AG08396 (cell line): ENCODE data around the gene NRG3.

ENCODE experiments used
- DNase-seq: peaks from one replicate; pipeline ENCODE4 v3.0.0; 2012; ENCODE audit warnings: low spot score, mixed read lengths

Gene NRG3

DNA sequence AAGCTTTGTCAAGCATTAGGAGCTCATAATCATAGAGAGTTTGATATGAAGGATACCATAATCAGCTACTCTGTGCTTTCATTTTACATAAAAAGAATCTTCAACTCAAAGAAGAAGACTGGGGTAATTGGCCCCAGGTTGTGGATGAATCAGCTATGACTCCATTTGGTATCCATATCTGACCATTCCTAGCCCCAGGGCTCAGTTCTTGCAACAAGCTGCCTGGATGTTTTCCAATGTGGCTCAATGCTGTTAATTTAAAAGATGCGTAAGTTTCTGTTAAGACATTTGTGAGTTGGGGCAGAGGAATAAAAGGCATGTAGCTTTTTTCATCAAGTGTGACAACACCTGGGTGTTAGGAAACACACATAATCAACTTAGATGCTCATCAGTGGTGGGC lies 951.1 kb downstream of the NRG3 start:
- DNase-seq, result no peak

DNA sequence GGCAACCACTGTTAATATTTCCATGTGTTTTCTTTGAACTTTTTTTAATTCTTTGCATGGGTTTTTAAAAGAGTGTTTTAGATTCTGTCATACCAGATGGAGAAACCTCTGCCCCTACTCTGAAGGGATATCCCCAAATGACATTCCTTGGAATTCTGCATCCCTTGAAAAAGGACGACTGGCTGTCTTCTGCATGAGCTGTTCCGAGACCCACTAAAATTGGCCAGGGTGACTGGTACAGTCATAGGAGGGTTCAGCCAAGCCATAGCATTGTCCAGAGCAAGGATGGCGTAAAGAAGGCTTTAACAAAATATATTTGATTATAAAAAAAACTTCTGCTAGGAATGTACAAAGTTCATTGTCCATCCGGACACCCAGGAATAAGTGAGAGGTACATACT lies 952.9 kb downstream of the NRG3 start:
- no peak for DNase-seq

DNA sequence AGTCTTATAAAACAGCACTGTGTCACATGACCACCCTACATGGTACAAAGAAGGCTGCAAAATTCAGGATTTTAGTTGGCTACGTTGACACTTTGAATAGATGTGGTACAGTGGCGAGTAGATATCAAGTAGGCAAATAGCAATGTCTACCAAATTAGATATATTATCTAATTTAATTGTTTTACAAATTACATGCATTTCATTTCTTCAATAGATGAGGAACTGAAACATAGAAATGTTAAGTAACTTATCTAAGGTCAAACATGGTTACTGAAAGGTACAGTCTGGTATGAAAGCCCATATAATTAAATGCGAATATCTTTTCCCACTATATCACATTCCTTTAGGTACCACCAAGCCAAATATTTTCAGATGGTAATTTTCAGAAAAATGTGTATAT lies 972.2 kb downstream of the NRG3 start:
- DNase-seq, result no peak

GRCh38 chr10:82850191-82850590 lies 975.2 kb downstream of the NRG3 start:
- no peak for DNase-seq

GRCh38 chr10:82856957-82857613 lies 982.1 kb downstream of the NRG3 start:
- no peak for DNase-seq

DNA sequence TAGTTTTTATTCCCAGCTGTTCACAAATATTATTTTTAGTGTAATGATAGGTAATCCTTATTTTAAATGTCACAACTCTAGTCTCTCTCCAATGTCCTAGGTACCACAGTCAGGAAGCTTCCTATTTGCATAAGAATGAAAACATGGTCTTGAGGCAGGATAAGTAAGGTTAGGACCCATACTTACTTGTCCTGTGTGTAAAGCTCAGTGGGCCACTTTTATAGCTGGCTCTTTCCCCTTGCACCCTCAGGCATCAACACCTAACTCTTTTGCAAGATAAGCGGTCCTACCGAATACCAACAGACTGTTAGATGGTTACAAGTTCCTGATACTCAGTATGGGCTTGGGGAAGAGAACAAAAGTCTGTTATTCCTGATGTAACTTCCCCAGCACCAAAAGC lies 986.9 kb downstream of the NRG3 start:
- DNase-seq, result no peak

GRCh38 chr10:82865366-82865765 lies 990.4 kb downstream of the NRG3 start:
- no peak for DNase-seq

GRCh38 chr10:82866424-82867020 lies 991.5 kb downstream of the NRG3 start:
- no peak for DNase-seq

DNA sequence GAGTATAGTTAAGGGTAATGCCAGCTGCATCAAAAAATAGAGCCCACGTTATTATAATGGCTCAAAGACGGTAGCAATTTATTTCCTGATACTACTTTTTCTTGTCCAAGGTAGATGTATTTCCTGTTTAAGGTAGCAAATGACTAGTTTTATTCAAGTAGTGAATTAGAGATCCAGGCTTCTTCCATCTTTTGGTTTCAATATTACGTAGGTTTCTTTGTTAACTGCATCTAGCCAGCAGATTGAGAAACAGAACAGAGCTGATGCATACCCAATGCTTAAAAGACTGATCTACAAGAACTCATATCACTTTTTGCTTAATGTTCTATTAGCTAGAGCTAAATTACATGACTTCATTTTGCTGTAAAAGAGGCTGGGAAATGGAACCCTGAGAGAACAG lies 992.1 kb downstream of the NRG3 start:
- no peak for DNase-seq

- no peak for DNase-seq
These were observed 999.7 kb downstream of the NRG3 start for GRCh38 chr10:82874671-82875070.

DNA sequence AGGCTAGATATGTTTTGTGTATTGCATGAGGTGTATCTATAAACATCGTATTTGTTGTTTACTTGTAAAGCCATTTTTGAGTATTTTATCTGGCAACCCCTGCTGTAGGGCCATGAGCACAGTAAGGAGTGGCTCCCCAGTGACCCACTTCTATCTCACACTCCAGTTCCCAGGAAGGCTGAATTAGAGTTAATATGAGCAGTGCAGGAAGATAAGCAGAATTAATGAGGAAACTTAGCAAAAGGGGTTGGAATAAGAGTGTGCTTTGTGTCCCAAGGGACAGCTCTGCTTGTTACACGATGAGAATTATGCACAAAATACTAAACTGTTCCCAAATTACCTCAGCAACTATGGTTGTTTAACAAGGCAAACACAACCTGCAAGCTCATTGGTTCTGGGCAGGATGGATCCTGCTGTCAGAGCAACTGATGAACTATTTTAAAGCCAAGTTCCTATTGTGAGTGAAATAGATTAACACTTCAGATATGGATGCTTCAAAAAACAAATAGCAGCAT lies 1005.8 kb downstream of the NRG3 start:
- DNase-seq, result no peak

DNA sequence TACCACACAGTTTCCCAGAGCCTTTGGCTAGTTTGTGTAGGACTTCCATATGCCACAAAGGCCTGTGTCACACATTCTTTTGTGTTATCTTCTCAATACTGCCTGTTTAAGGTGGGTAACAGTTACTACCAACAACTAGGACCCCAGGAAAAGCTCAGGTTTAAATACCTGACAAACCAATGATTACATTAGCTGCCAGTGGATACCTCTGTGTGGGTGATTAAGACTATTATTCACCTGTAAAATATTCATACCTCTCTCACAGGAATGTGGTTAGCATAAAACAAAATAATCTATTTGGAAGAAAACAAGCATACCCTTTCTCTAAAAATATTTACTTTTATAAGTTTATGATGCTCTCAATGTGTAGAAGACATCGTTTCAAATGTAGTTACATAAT lies 1007.7 kb downstream of the NRG3 start:
- DNase-seq, result no peak

- no peak for DNase-seq
These were observed 1008.6 kb downstream of the NRG3 start for GRCh38 chr10:82883603-82884002.

- DNase-seq, result no peak
These were observed 1012.5 kb downstream of the NRG3 start for GRCh38 chr10:82887488-82887887.

DNA sequence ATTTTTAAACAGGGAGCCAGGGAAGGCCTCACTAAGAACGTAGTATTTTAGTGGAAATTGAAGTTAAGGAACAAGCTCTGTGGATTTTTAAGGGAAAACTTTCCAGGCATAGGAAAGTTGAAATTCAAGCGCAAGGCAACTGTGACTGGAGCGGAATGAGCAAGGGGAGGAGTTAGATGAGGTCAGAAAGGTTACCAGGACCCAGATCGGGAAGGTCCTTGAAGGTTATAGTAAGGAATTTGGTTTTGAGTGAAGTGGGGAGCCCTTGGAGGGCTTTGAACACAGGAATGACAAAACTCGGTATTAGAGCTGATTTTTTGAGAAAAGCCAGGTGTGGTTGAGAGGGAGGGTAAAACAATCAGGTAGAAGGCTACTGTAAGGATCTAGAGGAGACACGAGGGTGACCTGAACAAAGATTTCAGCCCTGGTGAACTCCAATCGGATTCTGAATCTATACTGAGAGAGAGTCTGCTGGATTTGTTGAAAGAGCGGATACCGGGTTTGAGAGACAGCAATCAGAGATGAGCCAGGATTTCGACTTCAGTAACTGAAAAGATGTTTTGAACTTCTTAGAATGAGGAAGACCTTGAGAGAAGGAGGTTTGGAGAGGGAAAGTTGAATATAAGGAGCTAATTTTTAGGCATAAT lies 1013.9 kb downstream of the NRG3 start:
- no peak for DNase-seq

GRCh38 chr10:82889728-82890127 lies 1014.7 kb downstream of the NRG3 start:
- no peak for DNase-seq

GRCh38 chr10:82890573-82890972 lies 1015.6 kb downstream of the NRG3 start:
- no peak for DNase-seq

DNA sequence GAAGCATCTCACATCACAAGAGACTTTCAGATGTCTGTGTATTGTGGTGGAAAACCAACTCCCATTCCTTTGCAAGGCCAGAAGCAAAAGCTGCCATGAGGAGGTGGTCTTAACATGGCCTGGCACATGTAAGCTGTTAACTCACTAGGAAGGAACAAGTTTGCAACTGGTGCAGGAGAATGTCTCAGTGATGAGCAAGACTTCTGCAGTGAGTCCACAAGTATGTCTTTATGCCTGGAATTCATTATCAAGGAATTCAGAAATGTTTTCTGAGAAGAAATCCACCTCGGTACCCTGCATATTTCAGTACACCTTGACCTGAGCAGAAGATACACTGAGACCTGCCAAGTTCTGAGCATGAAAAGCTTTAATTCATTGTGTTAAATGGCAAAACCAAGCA lies 1033.1 kb downstream of the NRG3 start:
- no peak for DNase-seq

DNA sequence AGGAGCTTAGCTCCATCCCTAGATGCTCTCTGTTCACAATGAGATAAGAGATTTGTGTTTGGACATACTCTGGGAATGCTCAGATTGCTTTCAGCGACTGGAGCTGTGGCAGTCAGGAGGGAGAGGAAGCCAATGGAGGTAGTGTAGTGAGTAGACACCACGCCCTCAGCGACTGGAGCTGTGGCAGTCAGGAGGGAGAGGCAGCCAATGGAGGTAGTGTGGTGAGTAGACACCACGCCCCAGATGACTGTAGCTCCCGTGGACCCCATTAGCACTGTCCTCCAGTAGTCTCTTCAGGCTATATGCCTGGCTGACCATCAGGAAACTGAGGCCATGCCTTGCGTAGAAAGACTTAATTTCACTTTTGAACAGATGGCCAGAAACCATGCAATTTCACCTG lies 1033.8 kb downstream of the NRG3 start:
- DNase-seq, result no peak

DNA sequence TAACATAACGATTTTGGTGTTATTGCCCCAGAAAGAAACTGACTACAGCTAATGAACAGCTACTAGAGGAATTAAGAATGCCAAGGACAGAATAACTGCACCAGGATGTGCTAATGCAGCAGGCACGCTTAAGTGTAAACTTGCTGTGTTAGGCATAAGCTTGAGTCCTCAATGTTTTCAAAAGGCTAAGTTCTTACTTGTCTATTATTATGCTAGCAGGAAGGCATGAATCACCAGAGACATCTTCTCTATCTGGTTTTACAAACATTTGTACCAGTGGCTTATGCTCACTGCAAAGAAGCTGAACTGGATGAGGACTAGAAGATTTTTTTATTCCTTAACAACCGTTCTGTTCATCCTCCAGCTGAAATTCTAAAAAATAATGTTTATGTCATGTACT lies 1035.3 kb downstream of the NRG3 start:
- no peak for DNase-seq

- DNase-seq, result no peak
These were observed 1039.7 kb downstream of the NRG3 start for GRCh38 chr10:82914655-82915136.

- no peak for DNase-seq
These were observed 1041.9 kb downstream of the NRG3 start for GRCh38 chr10:82916941-82917340.

GRCh38 chr10:82918022-82918421 lies 1043.0 kb downstream of the NRG3 start:
- no peak for DNase-seq
